NCI-H1417 (cell line): ENCODE results near the gene ALCAM.

Experiments used
- DNase-seq, 3 experiments: peaks; one replicate each; lab custom pipeline; 2025; lab: John Stamatoyannopoulos, UW

Gene ALCAM

GRCh38 chr3:105429034-105429762 lies 62.5 kb downstream of the ALCAM start:
- peak in 2 of 3 experiments; percentile 10 to 65 for DNase-seq

DNA sequence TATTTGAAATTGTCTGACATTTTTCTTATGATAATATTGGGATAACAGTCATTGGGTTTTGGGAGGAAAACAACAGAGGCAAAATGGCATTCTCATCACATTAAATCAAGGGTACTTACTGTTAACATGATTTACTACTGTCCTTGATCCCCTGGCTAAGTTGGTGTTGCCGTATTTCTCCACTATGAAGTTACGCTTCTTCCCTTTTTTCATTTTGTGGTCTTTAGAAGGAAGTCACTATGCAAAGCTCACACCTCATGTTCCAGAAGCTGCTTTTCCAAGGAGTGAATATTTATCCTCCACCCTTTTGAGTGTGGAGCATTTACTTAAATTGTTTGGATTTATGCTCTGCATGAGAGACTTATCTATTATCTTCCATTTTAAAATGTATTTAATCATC lies 63.7 kb downstream of the ALCAM start:
- DNase-seq: peak in 1 of 3 experiments; percentile 27

GRCh38 chr3:105431200-105431599 lies 64.5 kb downstream of the ALCAM start:
- peak; percentile 34 to 61 (median 37) for DNase-seq

- no peak for DNase-seq
These were observed 68.6 kb downstream of the ALCAM start for GRCh38 chr3:105435277-105435676.

DNA sequence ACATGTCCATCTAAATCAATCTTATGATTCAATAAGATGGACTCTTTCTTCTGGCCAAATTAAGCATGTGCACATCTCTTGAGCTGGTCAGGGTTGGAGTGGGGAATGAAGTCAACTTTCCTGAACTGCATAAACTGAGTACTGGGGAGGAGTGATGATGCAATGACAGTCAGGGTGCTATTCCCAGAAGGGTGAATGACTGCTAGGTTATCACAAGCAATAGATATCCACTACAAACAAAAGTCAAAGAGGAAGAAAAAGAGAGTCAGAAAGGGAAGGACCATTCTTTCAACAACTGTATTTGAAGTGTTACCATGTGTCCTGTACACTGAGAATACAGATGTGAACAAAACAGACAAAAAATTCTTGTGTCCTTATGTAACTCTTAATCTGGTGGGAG lies 70.0 kb downstream of the ALCAM start:
- no peak for DNase-seq

DNA sequence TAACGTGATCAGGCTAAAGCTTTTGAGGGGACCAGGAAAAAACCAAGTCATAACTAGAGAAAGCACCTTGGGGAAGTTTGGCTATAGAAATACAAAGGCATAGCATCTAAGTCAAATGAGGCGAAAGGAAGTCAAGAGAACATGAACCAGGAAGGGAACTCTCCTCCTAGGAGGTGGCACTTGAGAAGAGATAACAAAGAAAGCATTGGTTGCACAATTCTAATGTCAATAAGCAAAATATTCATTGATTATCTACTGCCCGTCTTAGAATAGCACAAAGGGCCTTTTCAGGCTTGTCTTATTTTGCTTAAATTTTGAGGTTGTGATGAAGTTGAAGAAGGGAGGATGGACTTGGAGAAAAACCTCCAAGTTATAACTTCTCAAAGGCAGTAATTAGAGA lies 73.4 kb downstream of the ALCAM start:
- DNase-seq: no peak

GRCh38 chr3:105444725-105445124 lies 78.0 kb downstream of the ALCAM start:
- DNase-seq: no peak

GRCh38 chr3:105448338-105448982 lies 81.8 kb downstream of the ALCAM start:
- no peak for DNase-seq

GRCh38 chr3:105449414-105449813 lies 82.7 kb downstream of the ALCAM start:
- no peak for DNase-seq

- no peak for DNase-seq
These were observed 89.3 kb downstream of the ALCAM start for GRCh38 chr3:105456017-105456416.

DNA sequence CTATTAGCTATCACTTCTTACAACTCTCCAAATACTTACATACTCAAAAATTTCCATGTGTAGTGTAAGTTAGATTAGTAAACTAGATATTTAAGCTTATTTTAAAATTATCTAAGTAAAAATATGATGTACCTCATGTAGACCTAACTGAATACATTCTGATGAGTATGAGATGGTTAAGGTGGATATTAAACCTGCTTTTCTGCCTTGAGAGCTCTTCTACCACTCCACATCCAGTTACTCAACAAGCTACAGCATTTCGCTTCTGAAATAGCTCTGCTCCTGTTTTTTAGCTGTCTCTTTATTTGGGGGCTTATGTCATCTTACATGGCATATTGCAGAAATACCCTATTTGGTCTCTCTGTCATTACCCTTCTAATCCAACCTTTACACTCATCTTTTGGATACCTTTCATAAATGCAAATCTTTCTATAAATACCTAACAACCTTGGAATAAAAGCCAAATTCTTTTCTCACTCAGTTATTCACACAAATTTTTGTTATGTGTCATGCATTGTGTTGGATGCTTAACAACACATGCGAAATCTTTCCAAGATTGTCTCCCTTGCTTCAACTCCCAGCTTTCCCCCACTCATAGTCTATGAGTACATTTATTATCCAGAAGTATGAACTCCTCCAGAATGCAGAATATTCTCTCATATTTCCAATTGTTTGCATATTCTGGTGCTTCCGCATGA lies 92.0 kb downstream of the ALCAM start:
- DNase-seq: peak in 1 of 3 experiments; percentile 20

- no peak for DNase-seq
These were observed 93.0 kb downstream of the ALCAM start for GRCh38 chr3:105459566-105460290.

DNA sequence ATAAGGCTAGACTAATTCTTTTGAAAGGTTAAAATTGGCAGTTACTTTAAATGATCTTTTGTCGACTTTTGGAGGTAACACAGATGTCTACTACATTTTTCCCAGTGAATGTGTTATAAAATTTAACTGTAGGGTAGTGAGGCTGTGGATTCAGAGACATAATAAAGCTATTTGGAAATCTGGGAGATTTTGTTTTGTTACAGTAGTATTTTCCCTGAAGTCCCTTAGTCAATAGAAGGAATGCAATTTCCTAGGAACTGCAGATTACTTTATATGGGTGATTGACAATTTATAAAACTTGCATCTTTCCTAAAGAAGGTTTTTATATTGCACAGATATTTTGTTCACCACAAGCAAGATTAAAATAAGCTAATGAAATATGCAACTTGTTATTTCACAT lies 96.9 kb downstream of the ALCAM start:
- no peak for DNase-seq

- DNase-seq: no peak
These were observed 98.6 kb downstream of the ALCAM start for GRCh38 chr3:105465251-105465853.

GRCh38 chr3:105466072-105466471 lies 99.4 kb downstream of the ALCAM start:
- DNase-seq: no peak

DNA sequence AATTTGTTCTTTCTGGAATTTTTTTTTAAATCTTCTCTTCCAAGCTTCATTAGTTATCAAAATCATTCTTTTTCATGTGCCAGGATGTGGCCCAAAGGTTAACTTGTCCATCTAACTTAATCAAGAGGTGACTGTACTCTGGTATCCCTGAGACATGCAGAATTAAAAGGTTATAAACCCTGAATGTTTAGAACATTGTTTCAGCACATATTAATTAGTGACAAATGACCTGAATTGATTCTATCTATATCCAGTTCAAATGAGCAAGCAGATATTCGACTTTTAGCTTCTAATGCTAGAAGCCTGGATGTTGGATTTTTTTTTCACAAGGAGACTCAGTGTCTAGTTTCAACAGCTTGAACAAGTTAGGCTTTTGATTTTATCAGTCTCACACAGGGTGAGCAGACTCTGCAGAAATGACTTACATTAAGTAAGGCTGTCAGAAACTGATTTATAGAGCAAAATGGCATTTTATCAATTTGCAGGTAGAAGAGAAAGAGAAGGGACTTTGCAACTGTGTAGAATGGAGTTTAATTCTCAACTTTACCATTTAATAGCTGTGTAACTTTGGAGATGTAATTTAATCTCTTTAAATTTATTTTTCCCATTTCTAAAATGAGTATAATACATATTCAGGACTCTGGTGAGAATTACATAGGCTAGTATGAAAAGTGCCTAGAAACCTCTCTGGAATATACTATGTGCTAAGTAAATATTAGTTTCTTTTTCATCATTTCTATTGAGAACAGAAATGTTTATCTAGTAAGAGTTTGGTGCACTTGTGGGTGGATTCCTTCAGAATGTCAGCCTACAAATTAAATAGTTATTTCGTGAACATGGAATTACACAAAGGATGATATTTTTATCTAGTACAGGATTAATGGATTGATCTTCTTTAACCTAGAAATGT lies 100.0 kb downstream of the ALCAM start:
- no peak for DNase-seq

GRCh38 chr3:105470851-105471250 lies 104.1 kb downstream of the ALCAM start:
- no peak for DNase-seq

DNA sequence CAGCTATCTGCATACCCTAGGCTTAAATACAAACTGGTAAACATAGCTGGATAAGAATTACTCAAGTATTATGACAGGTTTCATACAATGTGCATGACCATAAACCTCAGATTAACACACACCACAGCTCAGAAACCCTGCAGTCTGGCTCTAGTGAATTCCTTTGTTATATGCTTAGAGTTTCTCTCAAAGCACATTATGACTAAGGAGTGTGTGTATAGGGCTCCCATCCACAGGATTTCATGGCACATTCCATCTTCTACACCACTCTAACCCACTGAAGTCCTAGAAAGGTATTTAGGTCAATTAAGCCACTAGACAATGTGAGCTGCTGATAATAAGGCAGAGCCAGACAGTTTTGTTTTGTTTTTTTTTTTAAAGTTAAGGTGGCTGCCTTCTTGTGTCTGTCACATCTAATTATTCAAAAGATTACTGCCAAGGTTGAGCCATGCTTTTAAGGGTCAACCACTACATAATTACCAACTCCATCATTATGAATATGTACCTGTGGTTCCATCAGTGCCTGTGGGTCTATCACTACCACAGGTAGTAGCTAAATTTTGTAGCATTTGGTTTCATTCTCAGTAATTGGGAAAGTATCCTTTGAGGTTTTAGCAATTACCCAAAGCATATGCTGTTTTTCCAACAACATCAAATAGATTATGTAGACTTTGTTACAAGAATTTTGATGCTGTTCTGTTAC lies 107.0 kb downstream of the ALCAM start:
- DNase-seq: peak in 1 of 3 experiments; percentile 14

- peak in 1 of 3 experiments; percentile 19 for DNase-seq
These were observed 114.1 kb downstream of the ALCAM start for GRCh38 chr3:105480768-105481167.

GRCh38 chr3:105483476-105483875 lies 116.8 kb downstream of the ALCAM start:
- no peak for DNase-seq
